Measurements from ENCODE around the gene RRP12. TPM values are rescaled to one million over a fixed set of nuclear protein-coding genes. Genes with fewer than 3 reads are reported as not detected.

RRP12 gene
- total RNA-seq, 2 experiments from 2014 or later, result 30.7 to 38.1 TPM

GRCh38 chr10:97334370-97335175 is 66.6 kb downstream of the RRP12 start, which contains the start of gene FRAT2:
Gene FRAT2, minus strand, starts transcription at chr10:97334729. Its CDS starts 157 bp downstream, at chr10:97334572.
- Mint-ChIP-seq H3K27ac (peak within 1 kb of the TSS; percentile 89), H3K9me3 (ENCODE audit: low read depth) (no peaks in the 10 kb centered on the region), H3K36me3 (peaks cover 12% of the 10 kb centered on the region), H3K27me3 (peaks cover 23% of the 10 kb centered on the region), H3K4me1 (peaks cover 31% of the 10 kb centered on the region), H3K4me3 (peak within 1 kb of the TSS; percentile 77)
- DNase-seq (peak; percentile 89), ATAC-seq (peak; percentile 89)
- CTCF ChIA-PET, result interaction anchor here (1.5 to 5.1 kb wide), 4 partner anchors 9 to 56 kb away, joined by 3 to 35 read pairs (median 10); partner anchors contain the start of gene FRAT1

- peaks cover 37% of the 10 kb centered on the region for H3K4me1 Mint-ChIP-seq
- DNase-seq (peak; percentile 63), ATAC-seq (peak; percentile 37)
- peaks cover 14% of the 10 kb centered on the region for H3K36me3 Mint-ChIP-seq
- peak overlapping the region; percentile 77 for H3K4me3 Mint-ChIP-seq
- H3K9me3 Mint-ChIP-seq (ENCODE audit: low read depth), result no peaks in the 10 kb centered on the region
- CTCF ChIA-PET, result interaction anchor here (0.7 to 5.1 kb wide), 10 partner anchors 9 to 55 kb away, joined by 3 to 35 read pairs (median 5); partner anchors contain the start of genes ARHGAP19 and FRAT1
- peaks cover 23% of the 10 kb centered on the region for H3K27me3 Mint-ChIP-seq
- H3K27ac Mint-ChIP-seq, result peak overlapping the region; percentile 82
These were observed 67.4 kb downstream of the RRP12 start for GRCh38 chr10:97333601-97334369.

DNA sequence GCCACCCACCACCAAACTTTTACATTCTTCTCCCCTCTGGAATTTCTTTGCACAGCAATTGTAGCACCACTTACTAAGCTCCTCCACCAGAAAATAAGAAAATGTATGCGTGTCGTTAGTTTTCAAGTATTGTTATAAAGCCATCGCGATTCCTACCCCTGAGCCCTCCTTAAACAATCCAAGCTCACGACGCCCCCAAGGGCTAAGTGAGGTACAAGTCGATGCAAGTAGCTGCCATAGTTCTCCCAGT is 67.9 kb downstream of the RRP12 start:
- Mint-ChIP-seq H3K27me3 (peaks cover 23% of the 10 kb centered on the region), H3K36me3 (peaks cover 17% of the 10 kb centered on the region), H3K4me3 (peak overlapping the region; percentile 77), H3K9me3 (ENCODE audit: low read depth) (no peaks in the 10 kb centered on the region), H3K27ac (peak overlapping the region; percentile 82), H3K4me1 (peaks cover 42% of the 10 kb centered on the region)
- DNase-seq (peak; percentile 55), ATAC-seq (no peak)
- CTCF ChIA-PET, result interaction anchor here (0.7 to 5.1 kb wide), 10 partner anchors 9 to 54 kb away, joined by 3 to 35 read pairs (median 5); partner anchors contain the start of genes ARHGAP19 and FRAT1

- ATAC-seq, result no peak
- Mint-ChIP-seq H3K4me1 (peaks cover 47% of the 10 kb centered on the region), H3K9me3 (ENCODE audit: low read depth) (no peaks in the 10 kb centered on the region), H3K27ac (peak overlapping the region; percentile 82), H3K27me3 (peaks cover 20% of the 10 kb centered on the region), H3K4me3 (peak overlapping the region; percentile 77), H3K36me3 (peaks cover 17% of the 10 kb centered on the region)
- DNase-seq, result no peak
- CTCF ChIA-PET, result interaction anchor here (0.9 to 5.1 kb wide), 9 partner anchors 8 to 54 kb away, joined by 3 to 35 read pairs (median 6); partner anchors contain the start of genes ARHGAP19 and FRAT1
These were observed 68.4 kb downstream of the RRP12 start for GRCh38 chr10:97332591-97333350.

- CTCF ChIA-PET, result interaction anchor here (5.1 kb wide), 1 partner anchor 12 kb away, joined by 35 read pairs; the partner anchor contains the start of gene FRAT1
- H3K27ac Mint-ChIP-seq, result no peak overlapping the region
- H3K4me1 Mint-ChIP-seq, result peaks cover 61% of the 10 kb centered on the region
- H3K9me3 Mint-ChIP-seq (ENCODE audit: low read depth), result no peaks in the 10 kb centered on the region
- no peak overlapping the region for H3K4me3 Mint-ChIP-seq
- peaks cover 4% of the 10 kb centered on the region for H3K27me3 Mint-ChIP-seq
- peaks cover 18% of the 10 kb centered on the region for H3K36me3 Mint-ChIP-seq
- DNase-seq (no peak), ATAC-seq (no peak)
These were observed 69.9 kb downstream of the RRP12 start for GRCh38 chr10:97331153-97331703.

- no peak overlapping the region for H3K4me3 Mint-ChIP-seq
These were observed 71.4 kb downstream of the RRP12 start for GRCh38 chr10:97329766-97330165.

DNA sequence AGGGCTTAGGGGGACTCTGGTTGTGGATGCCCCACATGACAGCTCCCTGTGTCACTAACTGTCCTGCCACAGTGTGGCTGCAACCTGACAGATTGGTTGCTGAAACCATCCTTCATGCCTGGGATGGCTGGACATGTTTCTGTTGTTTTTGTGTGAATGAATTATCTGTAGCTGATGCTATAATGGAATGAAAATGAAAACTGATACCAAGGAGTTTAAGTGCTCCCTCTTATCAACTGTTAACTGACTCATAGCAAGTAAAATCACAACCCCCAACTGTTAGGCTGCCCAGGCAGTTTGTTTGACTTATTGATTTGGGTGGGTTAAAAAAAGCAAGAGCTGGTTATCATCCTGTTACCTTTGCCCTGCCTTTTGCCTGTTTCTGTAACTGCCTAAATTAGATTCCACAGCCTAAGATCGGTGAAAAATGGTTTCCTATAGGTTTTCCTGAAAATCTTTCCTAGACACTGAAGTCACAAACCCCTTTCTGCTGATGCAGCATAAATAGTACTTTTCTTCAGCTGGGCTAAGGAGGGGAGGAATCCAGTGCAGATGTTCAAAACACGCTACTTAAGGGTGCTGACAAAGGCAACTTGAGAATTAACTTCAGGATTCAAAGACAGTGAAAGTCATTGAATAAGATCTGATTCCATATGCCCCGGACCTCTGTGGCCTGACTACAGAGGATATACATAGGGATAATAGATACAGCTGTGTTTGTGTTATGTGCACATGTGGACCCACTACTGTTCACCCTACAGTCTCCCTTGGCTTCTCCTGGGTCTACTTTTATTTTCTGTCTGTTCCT is 72.3 kb downstream of the RRP12 start:
- no peaks in the 10 kb centered on the region for H3K9me3 Mint-ChIP-seq (ENCODE audit: low read depth)
- H3K27ac Mint-ChIP-seq, result peak overlapping the region; percentile 41
- CTCF ChIA-PET, result no interaction called here
- no peak overlapping the region for H3K4me3 Mint-ChIP-seq
- H3K4me1 Mint-ChIP-seq, result peaks cover 60% of the 10 kb centered on the region
- peaks cover 18% of the 10 kb centered on the region for H3K36me3 Mint-ChIP-seq
- no peaks in the 10 kb centered on the region for H3K27me3 Mint-ChIP-seq
- ATAC-seq (peak; percentile 30), DNase-seq (no peak)

More at GRCh38 chr10:97329766-97330165, 71.4 kb downstream of the RRP12 start:
- CTCF ChIA-PET, result interaction anchor here (5.1 kb wide), 1 partner anchor 10 kb away, joined by 35 read pairs; the partner anchor contains the start of gene FRAT1
- H3K9me3 Mint-ChIP-seq (ENCODE audit: low read depth), result no peaks in the 10 kb centered on the region
- ATAC-seq (no peak), DNase-seq (no peak)
- H3K27me3 Mint-ChIP-seq, result no peaks in the 10 kb centered on the region
- H3K27ac Mint-ChIP-seq, result no peak overlapping the region
- peaks cover 18% of the 10 kb centered on the region for H3K36me3 Mint-ChIP-seq
- peaks cover 60% of the 10 kb centered on the region for H3K4me1 Mint-ChIP-seq

- CTCF ChIA-PET, result interaction anchor here (0.9 to 1.3 kb wide), 3 partner anchors 13 to 74 kb away, joined by 3 read pairs; partner anchors contain the start of gene RRP12
- peaks cover 18% of the 10 kb centered on the region for H3K36me3 Mint-ChIP-seq
- H3K4me3 Mint-ChIP-seq, result no peak overlapping the region
- no peaks in the 10 kb centered on the region for H3K9me3 Mint-ChIP-seq (ENCODE audit: low read depth)
- H3K27me3 Mint-ChIP-seq, result no peaks in the 10 kb centered on the region
- H3K4me1 Mint-ChIP-seq, result peaks cover 50% of the 10 kb centered on the region
- ATAC-seq, result no peak
- no peak for DNase-seq
- peak overlapping the region; percentile 75 for H3K27ac Mint-ChIP-seq
These were observed 73.5 kb downstream of the RRP12 start for GRCh38 chr10:97327348-97328294.

DNA sequence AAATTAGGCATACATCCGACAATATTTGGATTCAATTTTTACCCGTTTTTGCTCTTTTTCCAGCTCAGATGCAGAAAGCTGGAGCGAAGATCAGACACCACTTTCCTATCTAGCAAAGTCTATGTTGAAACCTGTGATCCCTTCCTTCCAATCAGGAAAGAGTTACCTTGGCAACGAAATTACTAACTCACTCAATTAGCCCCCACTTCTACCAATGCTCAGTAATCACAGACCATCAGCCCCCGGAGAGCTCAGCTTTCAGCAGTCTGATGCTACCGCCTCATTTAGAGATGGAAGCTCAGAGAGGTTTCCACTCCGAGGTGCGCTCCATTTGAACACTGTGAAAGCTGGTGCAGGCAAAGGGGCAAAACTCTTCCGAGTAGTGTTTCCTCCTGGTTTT is 75.4 kb downstream of the RRP12 start:
- peaks cover 12% of the 10 kb centered on the region for H3K36me3 Mint-ChIP-seq
- no peaks in the 10 kb centered on the region for H3K9me3 Mint-ChIP-seq (ENCODE audit: low read depth)
- H3K4me3 Mint-ChIP-seq, result no peak overlapping the region
- peaks cover 48% of the 10 kb centered on the region for H3K4me1 Mint-ChIP-seq
- no peak overlapping the region for H3K27ac Mint-ChIP-seq
- H3K27me3 Mint-ChIP-seq, result no peaks in the 10 kb centered on the region
- no peak for DNase-seq
- ATAC-seq, result no peak
- CTCF ChIA-PET, result interaction anchor here (2.5 kb wide), 1 partner anchor 8 kb away, joined by 9 read pairs; no protein-coding TSS in a partner anchor

DNA sequence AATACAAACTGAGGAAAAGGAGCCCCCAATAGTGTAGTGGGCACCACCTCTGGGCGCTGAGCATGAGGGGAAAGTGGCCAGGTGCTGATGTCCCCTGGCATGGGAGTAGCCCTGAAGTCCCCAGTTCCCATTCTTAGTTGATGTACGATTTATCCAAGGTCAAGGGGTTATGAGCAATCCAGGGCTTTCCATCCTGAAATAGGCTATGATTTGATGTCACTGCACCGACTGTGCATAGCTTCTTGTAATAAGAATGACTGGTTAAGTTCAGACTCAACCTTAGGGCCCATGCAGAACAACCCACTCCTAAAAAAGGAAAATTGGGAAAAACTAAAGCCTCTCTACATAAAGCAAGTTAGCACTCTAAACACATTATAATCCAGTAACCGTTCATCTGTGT is 77.6 kb downstream of the RRP12 start:
- peaks cover 45% of the 10 kb centered on the region for H3K4me1 Mint-ChIP-seq
- H3K36me3 Mint-ChIP-seq, result peaks cover 2% of the 10 kb centered on the region
- DNase-seq, result no peak

DNA sequence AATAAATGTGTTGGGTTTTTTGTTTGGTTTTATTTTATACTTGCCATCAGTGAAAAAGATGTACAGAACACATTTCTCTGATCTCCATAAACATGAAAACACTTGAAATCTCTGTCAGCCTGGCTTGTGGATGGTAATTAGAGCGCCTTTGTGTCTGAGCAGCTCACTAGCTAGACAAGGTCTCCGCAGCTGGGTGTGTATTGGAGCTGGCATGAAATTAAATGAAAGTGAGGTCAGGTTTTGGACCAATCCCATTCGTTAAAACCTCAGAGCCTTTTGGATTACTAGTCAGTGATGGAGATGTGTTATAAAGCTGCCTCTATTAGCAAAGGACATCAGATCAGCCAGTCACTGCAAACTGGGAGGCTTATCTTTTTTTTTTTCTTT is 79.3 kb downstream of the RRP12 start:
- Mint-ChIP-seq H3K36me3 (no peaks in the 10 kb centered on the region), H3K4me3 (peak overlapping the region; percentile 82), H3K4me1 (peaks cover 29% of the 10 kb centered on the region), H3K27ac (no peak overlapping the region), H3K27me3 (no peaks in the 10 kb centered on the region), H3K9me3 (ENCODE audit: low read depth) (no peaks in the 10 kb centered on the region)
- CTCF ChIA-PET, result interaction anchor here (2.0 kb wide), 1 partner anchor 11 kb away, joined by 9 read pairs; no protein-coding TSS in a partner anchor
- DNase-seq, result no peak
- no peak for ATAC-seq

More for the DNA sequence above, 77.6 kb downstream of the RRP12 start:
- CTCF ChIA-PET, result interaction anchor here (0.7 to 2.5 kb wide), 3 partner anchors 10 to 267 kb away, joined by 3 to 9 read pairs (median 4); no protein-coding TSS in a partner anchor
- H3K9me3 Mint-ChIP-seq (ENCODE audit: low read depth), result no peaks in the 10 kb centered on the region
- H3K27me3 Mint-ChIP-seq, result no peaks in the 10 kb centered on the region
- ATAC-seq, result no peak
- H3K27ac Mint-ChIP-seq, result no peak overlapping the region
- H3K4me3 Mint-ChIP-seq, result no peak overlapping the region
